GM18520 (cell line): ENCODE results near the gene MISP3.
"Not testable (repeated sequence)": the region's sequence is repeated elsewhere in the genome, so short reads cannot be mapped to it uniquely, and the experiment has no call there.

ENCODE experiments used
- ATAC-seq: cut with Tn5 transposase; IDR thresholded peaks from one replicate; pipeline ENCODE4 v1.9.1; 2021; ENCODE audit not compliant: unreplicated experiment

The MISP3 gene

GRCh38 chr19:14072535-14073260 is at the start of gene MISP3:
MISP3 (plus strand) TSS chr19:14072786; CDS start chr19:14073310, 524 bp downstream.
- no peak for ATAC-seq

- no peak for ATAC-seq
These were observed 49.0 kb upstream of the MISP3 start for GRCh38 chr19:14023404-14024235.

- ATAC-seq: not testable (repeated sequence)
These were observed 45.9 kb upstream of the MISP3 start for GRCh38 chr19:14026652-14027192.

GRCh38 chr19:14027856-14028450 is 44.6 kb upstream of the MISP3 start, which contains the start of gene RLN3:
RLN3 (plus strand) TSS chr19:14028148; CDS start chr19:14028205, 57 bp downstream.
- ATAC-seq: no peak

GRCh38 chr19:14028901-14029300 is 43.7 kb upstream of the MISP3 start:
- ATAC-seq: no peak

GRCh38 chr19:14030997-14031718 is 41.4 kb upstream of the MISP3 start:
- no peak for ATAC-seq

- ATAC-seq: no peak
These were observed 40.7 kb upstream of the MISP3 start, which contains the start of gene IL27RA for GRCh38 chr19:14031719-14032480. IL27RA (plus strand) TSS chr19:14031762; CDS start chr19:14031873, 111 bp downstream.

GRCh38 chr19:14033946-14034345 is 38.6 kb upstream of the MISP3 start:
- ATAC-seq: no peak

- not testable (repeated sequence) for ATAC-seq
These were observed 37.4 kb upstream of the MISP3 start for GRCh38 chr19:14035159-14035558.

GRCh38 chr19:14035706-14036105 is 36.9 kb upstream of the MISP3 start:
- no peak for ATAC-seq

- no peak for ATAC-seq
These were observed 33.4 kb upstream of the MISP3 start for GRCh38 chr19:14039181-14039580.

GRCh38 chr19:14042659-14043608 is 29.7 kb upstream of the MISP3 start:
- ATAC-seq: not testable (repeated sequence)

GRCh38 chr19:14047866-14048265 is 24.7 kb upstream of the MISP3 start:
- ATAC-seq: not testable (repeated sequence)

GRCh38 chr19:14048443-14049153 is 24.0 kb upstream of the MISP3 start:
- no peak for ATAC-seq

GRCh38 chr19:14050512-14050911 is 22.1 kb upstream of the MISP3 start:
- no peak for ATAC-seq

GRCh38 chr19:14050961-14051360 is 21.6 kb upstream of the MISP3 start:
- ATAC-seq: not testable (repeated sequence)

- ATAC-seq: no peak
These were observed 20.6 kb upstream of the MISP3 start for GRCh38 chr19:14051980-14052379.

- no peak for ATAC-seq
These were observed 20.1 kb upstream of the MISP3 start for GRCh38 chr19:14052470-14052869.
